RWPE2 (cell line): ENCODE measurements around the gene OSBPL2.

Experiments
- ATAC-seq: fragments of 200-7000 bp; cut with Tn5 transposase; 3 replicates; pipeline ENCODE4 v1.9.1; 2021; ENCODE audit warnings: low read depth
- DNase-seq: peaks from one replicate; pipeline ENCODE4 v3.0.0-alpha.2; 2020; ENCODE audit warnings: low spot score
- H3K27ac ChIP-seq: fragments of 450-650 bp; 2 replicates; pipeline ENCODE4 v1.5.1; 2017; ENCODE audit warnings: mild to moderate bottlenecking; ENCODE audit not compliant: poor library complexity, severe bottlenecking
- H3K27me3 ChIP-seq: fragments of 250-450 bp; sonication (Bioruptor Pico); 2 replicates; pipeline ENCODE4 v1.5.1; 2021; ENCODE audit warnings: mild to moderate bottlenecking, moderate library complexity; ENCODE audit not compliant: insufficient read depth, poor library complexity, severe bottlenecking
- H3K36me3 ChIP-seq: fragments of 250-450 bp; sonication (Bioruptor Pico); 2 replicates; pipeline ENCODE4 v1.5.1; 2020; ENCODE audit warnings: low read depth, mild to moderate bottlenecking, moderate library complexity
- H3K4me1 ChIP-seq: fragments of 250-450 bp; sonication (Bioruptor Pico); 2 replicates; pipeline ENCODE4 v1.5.1; 2021; ENCODE audit warnings: mild to moderate bottlenecking, moderate library complexity; ENCODE audit not compliant: insufficient read depth, poor library complexity, severe bottlenecking
- H3K4me3 ChIP-seq: fragments of 250-450 bp; sonication (Bioruptor Pico); 2 replicates; pipeline ENCODE4 v1.5.1; 2021; ENCODE audit warnings: mild to moderate bottlenecking, moderate library complexity; ENCODE audit not compliant: severe bottlenecking
- H3K9me3 ChIP-seq: fragments of 250-450 bp; sonication (Bioruptor Pico); 2 replicates; pipeline ENCODE4 v1.5.1; 2021; ENCODE audit warnings: mild to moderate bottlenecking, moderate library complexity; ENCODE audit not compliant: severe bottlenecking
- CTCF ChIP-seq: fragments of 450-650 bp; IDR thresholded peaks from one replicate; pipeline ENCODE4 v1.5.1; 2017; ENCODE audit warnings: mild to moderate bottlenecking, moderate library complexity; ENCODE audit not compliant: poor library complexity, severe bottlenecking

Gene OSBPL2

GRCh38 chr20:62326559-62326958, 88.2 kb downstream of the OSBPL2 start:
- no peak for TF ChIP-seq CTCF
- Histone ChIP-seq H3K36me3 (peaks cover 96% of the 10 kb centered on the region), H3K4me1 (no peaks in the 10 kb centered on the region), H3K27me3 (no peaks in the 10 kb centered on the region), H3K9me3 (no peaks in the 10 kb centered on the region), H3K4me3 (no peak overlapping the region), H3K27ac (no peak overlapping the region)
- DNase-seq: peak; percentile 86
- ATAC-seq: no peak

- no peak overlapping the region for H3K4me3 ChIP-seq
- no peak for TF ChIP-seq CTCF
- no peaks in the 10 kb centered on the region for H3K4me1 ChIP-seq
- H3K27me3 ChIP-seq: no peaks in the 10 kb centered on the region
- H3K36me3 ChIP-seq: peaks cover 97% of the 10 kb centered on the region
- no peaks in the 10 kb centered on the region for H3K9me3 ChIP-seq
- ATAC-seq (no peak), DNase-seq (peak; percentile 85)
- no peak overlapping the region for H3K27ac ChIP-seq
Measured at GRCh38 chr20:62326959-62327725, 88.8 kb downstream of the OSBPL2 start.

DNA sequence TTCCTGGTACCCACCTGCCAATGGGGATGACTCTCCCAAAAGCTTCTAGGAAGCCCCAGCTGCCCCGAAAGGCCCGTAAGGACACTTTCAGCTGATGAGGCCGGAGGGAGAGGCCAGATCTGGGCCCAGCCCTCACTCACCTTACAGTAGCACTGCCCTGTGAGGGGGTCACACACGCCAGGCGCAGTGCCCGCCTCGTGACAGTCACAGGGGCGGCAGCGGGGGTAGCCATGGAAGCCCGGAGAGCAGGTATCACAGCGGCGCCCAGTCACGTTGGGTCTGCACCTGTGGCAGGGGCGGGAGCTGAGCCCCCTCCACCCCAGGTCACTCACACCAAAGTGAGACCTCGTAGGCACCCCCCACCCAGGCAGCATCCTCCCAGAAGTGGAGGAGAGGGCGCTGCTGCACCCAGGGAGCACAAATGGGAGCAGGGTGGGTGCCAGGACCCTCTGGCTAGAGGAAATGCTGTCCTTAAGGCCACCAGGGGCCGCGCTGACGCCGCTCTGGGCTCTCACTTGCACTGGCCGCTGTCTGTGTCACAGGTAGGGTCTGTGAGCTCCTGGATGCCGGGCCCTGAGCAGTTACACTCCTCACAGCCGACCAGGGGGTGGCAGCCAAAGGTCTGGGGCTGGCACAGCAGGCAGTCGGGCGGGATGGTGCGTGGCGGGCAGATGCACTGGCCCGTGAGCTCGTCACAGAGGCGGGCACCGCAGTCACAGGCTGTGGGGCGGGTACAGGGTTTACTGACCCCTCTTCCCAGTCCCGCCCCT, 89.6 kb downstream of the OSBPL2 start:
- Histone ChIP-seq H3K27ac (no peak overlapping the region), H3K4me1 (no peaks in the 10 kb centered on the region), H3K9me3 (no peaks in the 10 kb centered on the region), H3K27me3 (no peaks in the 10 kb centered on the region), H3K4me3 (no peak overlapping the region), H3K36me3 (peaks cover 98% of the 10 kb centered on the region)
- ATAC-seq: no peak
- no peak for TF ChIP-seq CTCF
- DNase-seq: peak; percentile 89

- H3K9me3 ChIP-seq: no peaks in the 10 kb centered on the region
- no peak overlapping the region for H3K27ac ChIP-seq
- no peaks in the 10 kb centered on the region for H3K4me1 ChIP-seq
- peaks cover 96% of the 10 kb centered on the region for H3K36me3 ChIP-seq
- no peak overlapping the region for H3K4me3 ChIP-seq
- H3K27me3 ChIP-seq: no peaks in the 10 kb centered on the region
- ATAC-seq: no peak
- peak; percentile 85 for DNase-seq
- no peak for TF ChIP-seq CTCF
Measured at GRCh38 chr20:62328684-62329388, 90.5 kb downstream of the OSBPL2 start.
